Motor neuron (in vitro differentiated cells): ENCODE measurements around the gene EGLN1. TPM values are rescaled to one million over a fixed set of nuclear protein-coding genes. Genes with fewer than 3 reads are reported as not detected.
A peak's percentile ranks its signal among the peaks of the same experiment; 100 is the strongest.
"Not testable (repeated sequence)": the region's sequence is repeated elsewhere in the genome, so short reads cannot be mapped to it uniquely, and the experiment has no call there.

Experiments used
- ATAC-seq, 8 experiments: fragments of 200-7000 bp; cut with Tn5 transposase; replicated peaks in 6 of 8; 2 replicates each; pipeline ENCODE4 v1.8.0; 2021; ENCODE audit warnings: mild to moderate bottlenecking in 8 of 8, moderate library complexity in 8 of 8
- H3K27ac ChIP-seq, 2 donors: fragments of 250-450 bp; sonication (Bioruptor Pico); 2 replicates each; pipeline ENCODE4 v1.9.0; 2021; ENCODE audit warnings: antibody characterized with exemption in 2 of 2, mild to moderate bottlenecking in 2 of 2, moderate library complexity in 1 of 2
- H3K4me1 ChIP-seq, 2 donors: fragments of 250-450 bp; sonication (Bioruptor Pico); replicated peaks in 1 of 2; 2 replicates each; pipeline ENCODE4 v1.6.1; 2021; ENCODE audit warnings: antibody characterized with exemption in 2 of 2, mild to moderate bottlenecking in 2 of 2, moderate library complexity in 1 of 2
- H3K4me3 ChIP-seq, 5 donors: fragments of 250-450 bp; sonication (Bioruptor Pico); 2 replicates each; pipeline ENCODE4 v1.9.0; 2021; ENCODE audit warnings: antibody characterized with exemption in 5 of 5, mild to moderate bottlenecking in 5 of 5, moderate library complexity in 4 of 5
- WGBS, 10 experiments: fragments of 450-650 bp; shearing (Covaris generic); methylation state at CpG; one replicate each; pipeline ENCODE4 v1.0.0; 2022; 5-methylcytosine and 5-hydroxymethylcytosine counted together
- in situ Hi-C, 9 experiments: fragments of 400-800 bp; cut with MboI; loops; one replicate each; pipeline ENCODE4 v1.15.0; 2021; ENCODE audit warnings: low sequenced_read_pairs in 9 of 9, low pct_unique_long_range_greater_than_20kb in 2 of 9; ENCODE audit not compliant: unreplicated experiment in 9 of 9
- total RNA-seq, 8 experiments: library from RNA; unstranded; fragments of 300-600 nt; gene quantifications; 2 replicates each; pipeline versions ENCODE4 v1.2.3 to v1.2.4, GENCODE V29; 2022

Gene EGLN1
- total RNA-seq = 10 to 100 TPM; 14.8 to 46.5 (median 35.4) TPM

GRCh38 chr1:231421971-231422797 lies at the start of gene EGLN1:
TSS of gene EGLN1 (minus strand) at chr1:231422287. CDS start at chr1:231421888, 399 bp downstream.
- peak; percentile 69 to 90 (median 88) for ATAC-seq
- in situ Hi-C loops = no loop called here
- peaks cover 12 to 13% of the 10 kb centered on the region in 2 donors for H3K4me1 ChIP-seq
- peak within 1 kb of the TSS; percentile 65 to 80 (median 71) for H3K4me3 ChIP-seq
- H3K27ac ChIP-seq = peak within 1 kb of the TSS; percentile 95
- 0 to 8% (median 0%) methylated on average over 1 to 27 of the region's 104 CpGs; no CpG with 5 or more reads in 1 of the 10 experiments for WGBS, 10 experiments

- whole genome bisulfite sequencing, 10 experiments = 50 to 92% methylated on average over 2 of the region's 5 CpGs; no CpG with 5 or more reads in 8 of the 10 experiments
- H3K27ac ChIP-seq, ATAC-seq, in situ Hi-C loops, H3K4me1 ChIP-seq, H3K4me3 ChIP-seq: not testable (repeated sequence)
Observed at GRCh38 chr1:231471500-231471899, 49.4 kb upstream of the EGLN1 start.

GRCh38 chr1:231471027-231471426 lies 48.9 kb upstream of the EGLN1 start:
- ATAC-seq, H3K4me1 ChIP-seq, in situ Hi-C loops, H3K27ac ChIP-seq, H3K4me3 ChIP-seq: not testable (repeated sequence)
- 14 to 95% (median 67%) methylated on average over 1 to 2 of the region's 3 CpGs; no CpG with 5 or more reads in 1 of the 10 experiments for WGBS, 10 experiments

GRCh38 chr1:231467986-231468385 lies 45.9 kb upstream of the EGLN1 start:
- Histone ChIP-seq H3K4me3 (no peak overlapping the region), H3K4me1 (no peaks in the 10 kb centered on the region), H3K27ac (no peak overlapping the region)
- no peak for ATAC-seq
- in situ Hi-C loops = no loop called here
- 0 to 100% (median 89%) methylated on average over 1 of the region's 1 CpG; no CpG with 5 or more reads in 3 of the 10 experiments for WGBS, 10 experiments

- no peaks in the 10 kb centered on the region for H3K4me1 ChIP-seq
- no peak for ATAC-seq
- in situ Hi-C loops = no loop called here
- H3K4me3 ChIP-seq = no peak overlapping the region
- no peak overlapping the region for H3K27ac ChIP-seq
- 50 to 100% (median 78%) methylated on average over 1 of the region's 1 CpG; no CpG with 5 or more reads in 2 of the 10 experiments for WGBS, 10 experiments
Observed at GRCh38 chr1:231465051-231465450, 43.0 kb upstream of the EGLN1 start.

GRCh38 chr1:231463541-231463940 lies 41.5 kb upstream of the EGLN1 start:
- no peak overlapping the region for H3K27ac ChIP-seq
- H3K4me1 ChIP-seq = no peaks in the 10 kb centered on the region
- ATAC-seq = no peak
- in situ Hi-C loops = no loop called here
- 10 to 90% (median 58%) methylated on average over 1 to 6 of the region's 6 CpGs for WGBS, 10 experiments
- no peak overlapping the region for H3K4me3 ChIP-seq

- no peak for ATAC-seq
- WGBS, 10 experiments = 0 to 100% (median 67%) methylated on average over 1 to 2 of the region's 2 CpGs; no CpG with 5 or more reads in 1 of the 10 experiments
- Histone ChIP-seq H3K4me3 (no peak overlapping the region), H3K27ac (no peak overlapping the region), H3K4me1 (no peaks in the 10 kb centered on the region)
- in situ Hi-C loops = no loop called here
Observed at GRCh38 chr1:231460614-231461013, 38.5 kb upstream of the EGLN1 start.

GRCh38 chr1:231459438-231459837 lies 37.4 kb upstream of the EGLN1 start:
- ATAC-seq, H3K4me3 ChIP-seq, in situ Hi-C loops, H3K27ac ChIP-seq, H3K4me1 ChIP-seq: not testable (repeated sequence)
- 33 to 100% (median 100%) methylated on average over 1 of the region's 1 CpG; no CpG with 5 or more reads in 1 of the 10 experiments for WGBS, 10 experiments

GRCh38 chr1:231457956-231458355 lies 35.9 kb upstream of the EGLN1 start:
- in situ Hi-C loops = not testable (repeated sequence)

GRCh38 chr1:231454133-231454532 lies 32.0 kb upstream of the EGLN1 start:
- WGBS, 10 experiments = no CpG with 5 or more reads among the region's 29 CpGs
- H3K4me3 ChIP-seq, in situ Hi-C loops, ATAC-seq, H3K27ac ChIP-seq, H3K4me1 ChIP-seq: not testable (repeated sequence)

More at GRCh38 chr1:231457956-231458355, 35.9 kb upstream of the EGLN1 start:
- not testable (repeated sequence) for H3K27ac ChIP-seq, H3K4me3 ChIP-seq, H3K4me1 ChIP-seq, ATAC-seq

GRCh38 chr1:231446138-231446537 lies 24.1 kb upstream of the EGLN1 start:
- no peak overlapping the region for H3K27ac ChIP-seq
- ATAC-seq = no peak
- H3K4me1 ChIP-seq = no peaks in the 10 kb centered on the region
- H3K4me3 ChIP-seq = no peak overlapping the region
- in situ Hi-C loops = loop anchor here in 1 of 9 experiments (25.0 kb wide), 1 partner anchor 141 kb away; no protein-coding TSS in a partner anchor
- WGBS, 10 experiments = 0 to 100% (median 79%) methylated on average over 1 to 4 of the region's 5 CpGs; no CpG with 5 or more reads in 3 of the 10 experiments

- 19 to 100% (median 81%) methylated on average over 1 to 2 of the region's 2 CpGs for WGBS, 10 experiments
- in situ Hi-C loops = loop anchor here in 1 of 9 experiments (25.0 kb wide), 1 partner anchor 143 kb away; no protein-coding TSS in a partner anchor
- ATAC-seq = no peak
- no peak overlapping the region for H3K4me3 ChIP-seq
- H3K4me1 ChIP-seq = no peaks in the 10 kb centered on the region
- H3K27ac ChIP-seq = no peak overlapping the region
Observed at GRCh38 chr1:231444059-231444458, 22.0 kb upstream of the EGLN1 start.

GRCh38 chr1:231443363-231443762 lies 21.3 kb upstream of the EGLN1 start:
- H3K4me3 ChIP-seq = no peak overlapping the region
- 14 to 94% (median 79%) methylated on average over 2 of the region's 2 CpGs; no CpG with 5 or more reads in 1 of the 10 experiments for WGBS, 10 experiments
- no peaks in the 10 kb centered on the region for H3K4me1 ChIP-seq
- H3K27ac ChIP-seq = no peak overlapping the region
- in situ Hi-C loops = loop anchor here in 1 of 9 experiments (25.0 kb wide), 1 partner anchor 144 kb away; no protein-coding TSS in a partner anchor
- no peak for ATAC-seq
